ENCODE measurements around the gene RGS9BP. TPM values are rescaled to one million over a fixed set of nuclear protein-coding genes. Genes with fewer than 3 reads are reported as not detected.

Gene RGS9BP
- total and polyA plus RNA-seq, 2 experiments from 2014 or later, result 0.08 to 0.22 TPM

- Histone ChIP-seq H4K20me1 (ENCODE audit: insufficient read depth) (peaks cover 2% of the 10 kb centered on the region; the same call in 1 of the 2 replicates), H3K9me3 (ENCODE audit: low read depth) (no peaks in the 10 kb centered on the region), H3K9ac (no peak overlapping the region), H3K9me2 (ENCODE audit: insufficient read depth) (no peaks in the 10 kb centered on the region), H2AFZ (no peak overlapping the region), H3K4me2 (ENCODE audit: unreplicated experiment) (no peak overlapping the region), H3K27me3 (replicated peaks; ENCODE audit: insufficient read depth) (no peaks in the 10 kb centered on the region), H3K4me1 (ENCODE audit: insufficient read depth) (no peaks in the 10 kb centered on the region), H3K79me2 (ENCODE audit: insufficient read depth) (no peaks in the 10 kb centered on the region), H3K4me3 (no peak overlapping the region), H3K36me3 (ENCODE audit: low read depth) (peaks cover 4% of the 10 kb centered on the region), H3F3A (ENCODE audit: insufficient read depth) (no peaks in the 10 kb centered on the region), H3K27ac (no peak overlapping the region)
- DNase-seq, result no peak
- in situ Hi-C loops (cut with MboI), result no loop called here
- 78 to 82% methylated on average over 7 of the region's 7 CpGs for WGBS, 2 experiments (ENCODE audit: low coverage in 1 of 2, low lambda C conversion rate in 2 of 2, missing lambda C conversion rate in 2 of 2)
- TF ChIP-seq EZH2phosphoT487 (IDR thresholded peaks at IDR 0.05; ENCODE audit: insufficient read depth, low read depth), result no peak
- no peak for TF ChIP-seq EZH2 (IDR thresholded peaks at IDR 0.05; ENCODE audit: insufficient read depth, poor library complexity, severe bottlenecking)
Measured at GRCh38 chr19:32718286-32718685, 42.6 kb downstream of the RGS9BP start.

GRCh38 chr19:32719611-32720059 lies 44.0 kb downstream of the RGS9BP start, which contains the start of gene TDRD12:
Gene TDRD12 (plus strand): TSS chr19:32719767. CDS start chr19:32720073, 306 bp downstream.
- TF ChIP-seq EZH2phosphoT487 (IDR thresholded peaks at IDR 0.05; ENCODE audit: insufficient read depth, low read depth) (no peak), EZH2 (IDR thresholded peaks at IDR 0.05; ENCODE audit: insufficient read depth, poor library complexity, severe bottlenecking) (no peak)
- no peak for DNase-seq

GRCh38 chr19:32720216-32720935 lies 44.7 kb downstream of the RGS9BP start:
- no peak for DNase-seq
- no peaks in the 10 kb centered on the region for H3K9me2 ChIP-seq (ENCODE audit: insufficient read depth)
- no peaks in the 10 kb centered on the region for H3K36me3 ChIP-seq (ENCODE audit: low read depth)
- no peak overlapping the region for H3K4me3 ChIP-seq
- no peaks in the 10 kb centered on the region for H3K79me2 ChIP-seq (ENCODE audit: insufficient read depth)
- no peak overlapping the region for H3K27ac ChIP-seq
- H3K4me1 ChIP-seq (ENCODE audit: insufficient read depth), result no peaks in the 10 kb centered on the region
- H2AFZ ChIP-seq, result no peak overlapping the region
- no peaks in the 10 kb centered on the region for H3F3A ChIP-seq (ENCODE audit: insufficient read depth)
- TF ChIP-seq EZH2 (IDR thresholded peaks at IDR 0.05; ENCODE audit: insufficient read depth, poor library complexity, severe bottlenecking) (no peak), EZH2phosphoT487 (IDR thresholded peaks at IDR 0.05; ENCODE audit: insufficient read depth, low read depth) (no peak)
- H3K9ac ChIP-seq, result no peak overlapping the region
- no peaks in the 10 kb centered on the region for H3K27me3 ChIP-seq (replicated peaks; ENCODE audit: insufficient read depth)
- in situ Hi-C loops (cut with MboI), result no loop called here
- H3K9me3 ChIP-seq (ENCODE audit: low read depth), result no peaks in the 10 kb centered on the region
- WGBS, 2 experiments (ENCODE audit: low coverage in 1 of 2, low lambda C conversion rate in 2 of 2, missing lambda C conversion rate in 2 of 2), result 93 to 94% methylated on average over 5 to 21 of the region's 22 CpGs
- H3K4me2 ChIP-seq (ENCODE audit: unreplicated experiment), result no peak overlapping the region
- H4K20me1 ChIP-seq (ENCODE audit: insufficient read depth), result no peaks in the 10 kb centered on the region

More at GRCh38 chr19:32719611-32720059, 44.0 kb downstream of the RGS9BP start, which contains the start of gene TDRD12:
- Histone ChIP-seq H3F3A (ENCODE audit: insufficient read depth) (no peaks in the 10 kb centered on the region), H3K9ac (no peak within 1 kb of the TSS), H3K27me3 (replicated peaks; ENCODE audit: insufficient read depth) (no peaks in the 10 kb centered on the region), H3K4me2 (ENCODE audit: unreplicated experiment) (no peak within 1 kb of the TSS), H3K36me3 (ENCODE audit: low read depth) (no peaks in the 10 kb centered on the region), H3K9me2 (ENCODE audit: insufficient read depth) (no peaks in the 10 kb centered on the region), H3K9me3 (ENCODE audit: low read depth) (no peaks in the 10 kb centered on the region), H3K4me1 (ENCODE audit: insufficient read depth) (no peaks in the 10 kb centered on the region), H3K79me2 (ENCODE audit: insufficient read depth) (no peaks in the 10 kb centered on the region), H3K4me3 (no peak within 1 kb of the TSS), H3K27ac (no peak within 1 kb of the TSS), H4K20me1 (ENCODE audit: insufficient read depth) (no peaks in the 10 kb centered on the region), H2AFZ (no peak within 1 kb of the TSS)
- in situ Hi-C loops (cut with MboI), result no loop called here
- WGBS, 2 experiments (ENCODE audit: low coverage in 1 of 2, low lambda C conversion rate in 2 of 2, missing lambda C conversion rate in 2 of 2), result 81 to 88% methylated on average over 27 to 44 of the region's 44 CpGs

GRCh38 chr19:32720936-32721250 lies 45.2 kb downstream of the RGS9BP start:
- Histone ChIP-seq H2AFZ (no peak overlapping the region), H3K4me2 (ENCODE audit: unreplicated experiment) (no peak overlapping the region), H3F3A (ENCODE audit: insufficient read depth) (no peaks in the 10 kb centered on the region), H3K79me2 (ENCODE audit: insufficient read depth) (no peaks in the 10 kb centered on the region), H3K9ac (no peak overlapping the region), H4K20me1 (ENCODE audit: insufficient read depth) (no peaks in the 10 kb centered on the region), H3K36me3 (ENCODE audit: low read depth) (no peaks in the 10 kb centered on the region), H3K4me3 (no peak overlapping the region), H3K9me2 (ENCODE audit: insufficient read depth) (no peaks in the 10 kb centered on the region), H3K9me3 (ENCODE audit: low read depth) (no peaks in the 10 kb centered on the region), H3K4me1 (ENCODE audit: insufficient read depth) (no peaks in the 10 kb centered on the region), H3K27ac (no peak overlapping the region), H3K27me3 (replicated peaks; ENCODE audit: insufficient read depth) (no peaks in the 10 kb centered on the region)
- no peak for TF ChIP-seq EZH2 (IDR thresholded peaks at IDR 0.05; ENCODE audit: insufficient read depth, poor library complexity, severe bottlenecking)
- TF ChIP-seq EZH2phosphoT487 (IDR thresholded peaks at IDR 0.05; ENCODE audit: insufficient read depth, low read depth), result no peak
- DNase-seq, result no peak
- WGBS, 2 experiments (ENCODE audit: low coverage in 1 of 2, low lambda C conversion rate in 2 of 2, missing lambda C conversion rate in 2 of 2), result 93% methylated on average over 22 of the region's 22 CpGs
- in situ Hi-C loops (cut with MboI), result no loop called here

Small RNAs within 50 kb of the gene (small RNA-seq; reads per million reads assigned to genes)
- not detected for gene RN7SL789P (ENCODE audit: low read depth, low replicate concordance)

Other genes with a start within 250 kb of the RGS9BP start
- gene PDCD5, start 94.7 kb upstream of the RGS9BP start, total RNA-seq (2014; rRNA removed; shearing (Covaris generic)), result 64.5 and 95.4 TPM in 2 replicates
- gene PDCD5, start 94.7 kb upstream of the RGS9BP start, polyA plus RNA-seq (2016; fragmentation: Nextera tagmentation; extraction: Ambion mirVana), result 296 and 309 TPM in 2 replicates
- gene ANKRD27, start 668 bp upstream of the RGS9BP start, total RNA-seq (2014; rRNA removed; shearing (Covaris generic)), result 19.0 and 27.5 TPM in 2 replicates
- 16.5 and 17.9 TPM in 2 replicates for gene ANKRD27, start 668 bp upstream of the RGS9BP start, polyA plus RNA-seq (2016; fragmentation: Nextera tagmentation; extraction: Ambion mirVana)
- 18.0 and 19.5 TPM in 2 replicates for gene NUDT19, start 16.0 kb downstream of the RGS9BP start, total RNA-seq (2014; rRNA removed; shearing (Covaris generic))
- 25.1 and 28.1 TPM in 2 replicates for gene NUDT19, start 16.0 kb downstream of the RGS9BP start, polyA plus RNA-seq (2016; fragmentation: Nextera tagmentation; extraction: Ambion mirVana)
- 0.22 TPM in 1 of 2 replicates, not detected in the other for gene TDRD12, start 43.9 kb downstream of the RGS9BP start, total RNA-seq (2014; rRNA removed; shearing (Covaris generic))
- gene TDRD12, start 43.9 kb downstream of the RGS9BP start, polyA plus RNA-seq (2016; fragmentation: Nextera tagmentation; extraction: Ambion mirVana), result 0.09 and 0.16 TPM in 2 replicates
- gene SLC7A9, start 193.9 kb downstream of the RGS9BP start, total RNA-seq (2014; rRNA removed; shearing (Covaris generic)), result not detected in 2 replicates
- gene SLC7A9, start 193.9 kb downstream of the RGS9BP start, polyA plus RNA-seq (2016; fragmentation: Nextera tagmentation; extraction: Ambion mirVana), result not detected in 2 replicates